Left ventricle myocardium superior (tissue), 1 donor: ENCODE data around the gene GRIN1. TPM values are rescaled to one million over a fixed set of nuclear protein-coding genes. Genes with fewer than 3 reads are reported as not detected.
A peak's percentile ranks its signal among the peaks of the same experiment; 100 is the strongest.
"Not testable (repeated sequence)": the region's sequence is repeated elsewhere in the genome, so short reads cannot be mapped to it uniquely, and the experiment has no call there.

ENCODE experiments used
- ATAC-seq: fragments of 200-7000 bp; cut with Tn5 transposase; one replicate; pipeline ENCODE4 v1.9.1; 2020; ENCODE audit warnings: mild to moderate bottlenecking, moderate library complexity
- DNase-seq: peaks from one replicate; pipeline ENCODE4 v3.0.0-alpha.2; 2020
- intact Hi-C: fragments of 100-400 bp; cut with micrococcal nuclease; formaldehyde crosslinking; loops from one replicate; pipeline ENCODE4 v1.11.0; 2022
- total RNA-seq: library from RNA; stranded (reverse); fragmentation: NEBNext Ultra II Directional; extraction: Animal tissue kit (Norgen Biotek cat#: 25700); gene quantifications from one replicate; pipeline ENCODE4 v1.2.1, GENCODE V29; 2021
- donor health status: DM: no; HTN: yes; CAD: no; lungs with severe emphysema.

GRIN1 gene
- total RNA-seq, 1 donor from 2014 or later, result not detected

- DNase-seq (no peak), ATAC-seq (no peak)
- intact Hi-C loops, result loop anchor here (10.0 kb wide), 1 partner anchor 108 kb away; the partner anchor contains the start of gene SLC34A3
Observed at GRCh38 chr9:137126786-137127185, 12.2 kb upstream of the GRIN1 start.

GRCh38 chr9:137127301-137128157 lies 11.4 kb upstream of the GRIN1 start:
- intact Hi-C loops, result loop anchor here (10.0 kb wide), 1 partner anchor 107 kb away; the partner anchor contains the start of gene SLC34A3
- DNase-seq, result peak; percentile 48
- no peak for ATAC-seq

GRCh38 chr9:137128158-137128861 lies 10.6 kb upstream of the GRIN1 start:
- intact Hi-C loops, result loop anchor here (10.0 kb wide), 1 partner anchor 106 kb away; the partner anchor contains the start of gene SLC34A3
- DNase-seq (no peak), ATAC-seq (no peak)

- intact Hi-C loops, result loop anchor here (10.0 kb wide), 1 partner anchor 106 kb away; the partner anchor contains the start of gene SLC34A3
- peak; percentile 42 for ATAC-seq
- peak; percentile 55 for DNase-seq
Observed at GRCh38 chr9:137128862-137129455, 10.0 kb upstream of the GRIN1 start.

DNA sequence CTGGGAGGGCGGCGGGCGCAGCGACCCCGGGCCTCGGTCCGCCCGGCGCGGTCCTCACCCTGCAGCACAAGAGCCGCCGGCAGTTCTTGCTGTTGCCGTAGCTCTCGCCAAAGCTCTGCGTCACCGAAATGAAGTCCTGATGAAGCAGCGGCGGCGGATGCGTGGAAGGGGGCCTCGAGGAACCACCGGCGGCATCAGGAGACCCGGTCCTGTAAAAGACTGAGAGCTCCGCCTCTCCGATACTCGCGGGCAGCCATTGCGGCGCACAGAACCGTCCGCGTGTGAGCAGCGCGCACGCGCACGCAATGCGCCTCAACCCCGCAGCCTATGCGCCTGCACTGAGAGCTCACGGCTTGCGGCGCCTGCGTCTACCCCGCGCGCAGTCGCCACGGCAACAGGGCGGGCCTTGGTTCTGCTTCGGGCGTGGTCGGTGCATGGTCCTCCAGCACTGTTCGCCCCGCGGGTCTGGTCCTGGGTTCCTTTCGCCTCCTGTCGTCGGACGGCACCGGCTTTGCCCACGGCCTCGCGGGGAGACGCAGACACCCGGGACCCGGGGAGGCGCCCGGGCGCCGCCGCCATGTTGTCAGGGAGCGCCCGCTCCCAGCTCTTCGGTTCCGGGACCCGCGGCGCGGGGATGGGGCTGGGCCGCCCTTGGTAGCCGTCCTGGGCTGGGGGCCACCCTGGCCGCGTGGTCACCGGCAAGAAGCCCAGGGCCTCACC lies 9.3 kb upstream of the GRIN1 start:
- ATAC-seq, result peak; percentile 99
- intact Hi-C loops, result loop anchor here (10.0 kb wide), 1 partner anchor 105 kb away; the partner anchor contains the start of gene SLC34A3
- DNase-seq, result peak; percentile 95

DNA sequence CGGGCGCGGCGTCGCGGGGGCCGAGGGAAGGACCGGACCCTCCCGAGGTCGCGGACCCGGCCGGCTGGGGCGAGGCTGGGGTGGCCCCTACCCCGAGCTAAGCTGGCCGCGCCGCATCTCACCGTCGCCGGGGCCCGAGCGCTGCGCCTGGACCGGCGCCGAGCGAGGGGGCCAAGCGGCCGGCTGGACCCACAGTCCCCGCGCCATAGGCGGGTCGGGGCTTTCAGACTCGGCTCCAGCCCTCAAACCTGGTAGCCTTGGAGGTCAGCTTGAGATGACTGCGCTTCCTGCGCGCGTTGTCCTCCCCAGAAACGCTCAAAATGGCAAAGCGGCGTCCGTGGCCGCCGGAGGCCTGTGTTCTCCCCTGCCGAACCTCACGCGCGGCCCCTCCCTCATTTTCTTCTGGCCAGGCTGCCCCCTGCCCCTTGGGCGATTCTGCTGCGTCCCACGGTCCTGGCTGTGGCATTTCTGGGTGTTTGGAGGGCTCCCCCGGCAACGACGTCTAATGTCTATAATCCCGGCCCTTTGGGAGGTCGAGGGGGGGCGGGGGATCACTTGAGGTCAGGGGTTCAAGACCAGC lies 8.7 kb upstream of the GRIN1 start:
- DNase-seq (no peak), ATAC-seq (no peak)
- intact Hi-C loops, result no loop called here

- DNase-seq (no peak), ATAC-seq (no peak)
- intact Hi-C loops, result no loop called here
Observed at GRCh38 chr9:137134191-137134590, 4.8 kb upstream of the GRIN1 start.

DNA sequence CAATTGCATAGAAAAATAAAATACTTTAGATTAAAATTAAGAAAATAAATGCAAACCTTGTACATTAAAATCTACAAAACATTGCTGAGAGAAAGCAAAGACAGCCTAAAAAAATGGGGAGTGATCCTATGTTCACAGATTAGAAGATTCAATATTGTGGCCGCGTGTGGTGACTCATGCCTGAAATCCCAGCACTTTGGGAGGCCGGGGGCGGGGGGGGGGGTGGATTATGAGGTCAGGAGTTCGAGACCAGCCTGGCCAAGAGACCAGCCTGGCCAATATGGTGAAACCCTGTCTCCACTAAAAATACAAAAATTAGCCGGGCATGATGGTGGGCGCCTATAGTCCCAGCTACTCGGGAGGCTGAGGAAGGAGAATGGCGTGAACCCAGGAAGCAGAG lies 3.8 kb upstream of the GRIN1 start:
- DNase-seq, intact Hi-C loops, ATAC-seq: not testable (repeated sequence)

GRCh38 chr9:137136261-137136880 lies 2.6 kb upstream of the GRIN1 start:
- ATAC-seq (no peak), DNase-seq (no peak)
- intact Hi-C loops, result no loop called here

- no peak for DNase-seq
Observed at GRCh38 chr9:137136881-137137607, 1.9 kb upstream of the GRIN1 start.

GRCh38 chr9:137138058-137138721 lies 764 bp upstream of the GRIN1 start:
- DNase-seq (no peak), ATAC-seq (no peak)
- intact Hi-C loops, result no loop called here

More at GRCh38 chr9:137136881-137137607, 1.9 kb upstream of the GRIN1 start:
- no peak for ATAC-seq
- intact Hi-C loops, result no loop called here

- no peak for DNase-seq
- intact Hi-C loops, result no loop called here
- ATAC-seq, result no peak
Observed at GRCh38 chr9:137139468-137140150, 655 bp downstream of the GRIN1 start.

GRCh38 chr9:137140151-137141012 lies 1.4 kb downstream of the GRIN1 start:
- intact Hi-C loops, result no loop called here
- ATAC-seq (no peak), DNase-seq (no peak)

- DNase-seq (no peak), ATAC-seq (no peak)
- intact Hi-C loops, result no loop called here
Observed at GRCh38 chr9:137141050-137141810, 2.3 kb downstream of the GRIN1 start.
